ENCODE measurements around the gene ZFYVE27.

ZFYVE27 gene

DNA sequence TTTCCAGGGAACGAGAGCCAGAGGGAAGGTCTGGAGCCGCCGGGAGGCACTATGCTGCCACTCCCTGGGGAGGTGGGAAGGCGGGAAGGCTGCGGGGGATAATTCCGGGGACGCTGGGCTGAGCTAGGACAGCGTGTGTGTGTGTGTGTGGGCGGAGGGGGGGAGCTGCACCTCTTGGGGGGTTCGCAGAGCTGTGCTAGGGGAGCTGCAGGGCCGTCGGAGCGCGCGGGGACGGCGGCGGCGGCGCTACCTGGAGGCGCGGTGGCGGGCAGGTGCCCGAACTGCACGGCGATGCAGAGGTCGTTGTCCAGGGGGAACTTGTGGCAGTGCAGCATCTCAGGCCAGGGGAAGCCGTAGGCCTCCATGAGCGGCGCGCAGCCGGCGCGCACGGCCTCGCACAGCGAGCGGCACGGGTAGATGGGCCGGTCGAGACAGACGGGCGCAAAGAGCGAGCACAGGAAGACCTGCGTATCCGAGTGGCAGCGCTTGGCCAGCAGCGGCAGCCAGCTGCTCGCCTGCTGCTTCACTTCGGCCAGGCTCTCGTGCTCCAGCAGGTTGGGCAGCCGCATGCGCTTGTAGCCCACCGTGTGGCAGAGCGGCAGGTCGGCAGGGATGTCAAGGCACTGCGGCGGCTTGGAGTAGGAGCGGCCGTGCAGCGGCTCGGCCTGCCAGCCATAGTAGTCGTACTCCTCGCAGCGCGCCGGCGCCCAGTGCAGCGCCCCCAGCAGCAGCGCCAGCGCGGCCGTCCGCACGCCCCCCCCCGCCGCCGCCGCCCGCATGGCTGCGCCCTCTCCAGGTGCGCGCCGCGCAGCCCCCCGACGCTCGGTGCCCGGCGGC is 34.3 kb downstream of the ZFYVE27 start:
- TF ChIP-seq RAD21 (IDR thresholded peaks at IDR 0.05; ENCODE audit: low read depth) (no peak), TEAD4 (IDR thresholded peaks at IDR 0.05) (no peak), EGR1 (IDR thresholded peaks at IDR 0.05) (0 out of 2 replicates have a peak, but pooled peaks have one; percentile 26), NFIC (IDR thresholded peaks at IDR 0.05) (no peak), CREB1 (IDR thresholded peaks at IDR 0.05; ENCODE audit: low read depth) (no peak), CEBPB (IDR thresholded peaks at IDR 0.05) (no peak)
- TF ChIP-seq, protein P1, sequence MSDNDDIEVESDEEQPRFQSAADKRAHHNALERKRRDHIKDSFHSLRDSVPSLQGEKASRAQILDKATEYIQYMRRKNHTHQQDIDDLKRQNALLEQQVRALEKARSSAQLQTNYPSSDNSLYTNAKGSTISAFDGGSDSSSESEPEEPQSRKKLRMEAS (IDR thresholded peaks at IDR 0.05) = 0 out of 2 replicates have a peak, but pooled peaks have one; percentile 46

DNA sequence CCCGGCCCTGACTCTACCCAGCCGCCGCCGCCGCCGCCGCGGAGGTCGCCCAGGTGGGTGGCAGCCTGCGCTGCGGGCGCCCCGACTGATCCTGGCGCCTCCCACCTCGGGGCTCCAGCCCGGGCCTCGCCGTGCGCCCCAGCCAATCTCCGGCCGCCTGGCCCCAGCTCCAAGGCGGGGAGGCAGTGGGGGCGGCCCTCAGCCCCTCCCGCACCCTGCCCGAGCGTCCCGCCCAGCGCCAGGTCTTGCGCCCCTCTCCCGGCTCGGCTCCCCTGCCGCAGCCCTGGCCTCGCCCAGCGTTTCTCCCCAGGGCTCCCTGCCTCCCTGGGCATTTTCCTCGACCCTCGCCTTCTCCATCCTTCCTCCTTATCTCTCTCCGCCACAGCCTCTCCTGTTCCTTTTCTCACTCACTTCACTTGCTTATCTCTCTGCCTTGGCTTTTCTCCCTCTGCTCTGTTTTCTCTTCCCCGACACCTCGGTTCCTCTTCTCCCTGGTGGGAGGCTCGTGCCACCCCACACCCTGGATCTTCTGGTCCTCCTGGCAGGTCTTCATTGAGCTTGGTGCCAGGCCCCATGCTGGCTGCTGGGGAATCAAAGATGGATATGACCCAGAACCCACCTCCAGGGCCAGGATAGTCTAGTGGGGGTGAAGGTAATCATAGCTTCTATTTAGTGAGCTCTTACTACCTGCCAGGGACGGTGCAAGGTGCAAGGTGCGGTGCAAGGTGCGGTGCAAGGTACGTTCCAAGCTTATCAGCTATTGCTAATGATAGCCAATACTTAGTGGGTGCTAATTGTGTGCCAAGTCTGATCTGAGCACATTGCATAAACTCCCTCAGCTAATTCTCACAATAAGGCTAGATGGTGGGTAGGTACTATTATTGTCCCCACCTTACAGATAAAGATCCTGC is 35.2 kb downstream of the ZFYVE27 start, which contains the start of gene SFRP5:
Gene SFRP5 (minus strand): TSS at position 87 of the 911 bp plus-strand sequence. CDS start 166 bp downstream, outside the sequence.
- TF ChIP-seq CEBPB (IDR thresholded peaks at IDR 0.05) = no peak
- peak; percentile 90 for TF ChIP-seq ZBTB7A (IDR thresholded peaks at IDR 0.05; ENCODE audit: low read depth)

DNA sequence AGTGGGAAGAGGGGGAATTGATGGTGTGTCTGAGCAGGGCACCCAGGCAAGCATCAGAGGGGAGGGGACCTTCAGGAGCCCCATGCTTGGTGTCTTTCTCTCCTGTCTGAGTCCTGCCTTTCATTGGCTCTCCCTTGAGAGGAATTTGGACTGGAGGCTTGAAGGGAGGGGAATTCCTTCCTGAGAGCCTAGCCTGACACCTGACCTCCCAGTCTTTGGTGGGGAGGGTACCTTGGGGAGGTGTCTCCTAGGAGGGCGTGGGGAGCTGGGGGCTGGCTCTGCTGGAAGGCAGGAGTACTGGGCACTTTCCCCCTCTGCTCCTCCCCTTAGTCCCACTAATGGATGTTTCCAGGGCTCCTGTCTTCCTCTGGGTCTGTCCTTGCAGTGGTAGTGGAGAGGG is 36.2 kb downstream of the ZFYVE27 start:
- TF ChIP-seq FOXM1 (IDR thresholded peaks at IDR 0.05; ENCODE audit: borderline replicate concordance, low read depth) (no peak), RAD21 (IDR thresholded peaks at IDR 0.05; ENCODE audit: low read depth) (no peak), NFIC (IDR thresholded peaks at IDR 0.05) (no peak), EGR1 (IDR thresholded peaks at IDR 0.05) (no peak), EP300 (IDR thresholded peaks at IDR 0.05; ENCODE audit: borderline replicate concordance) (no peak), CREB1 (IDR thresholded peaks at IDR 0.05; ENCODE audit: low read depth) (no peak), CEBPB (IDR thresholded peaks at IDR 0.05) (no peak), YY1 (IDR thresholded peaks at IDR 0.05; ENCODE audit: low read depth) (no peak), TCF12 (IDR thresholded peaks at IDR 0.05; ENCODE audit: low read depth) (no peak), ZBTB7A (IDR thresholded peaks at IDR 0.05; ENCODE audit: low read depth) (no peak), TAF1 (IDR thresholded peaks at IDR 0.05; ENCODE audit: low read depth) (no peak), TEAD4 (IDR thresholded peaks at IDR 0.05) (no peak)
- TF ChIP-seq, protein P2, sequence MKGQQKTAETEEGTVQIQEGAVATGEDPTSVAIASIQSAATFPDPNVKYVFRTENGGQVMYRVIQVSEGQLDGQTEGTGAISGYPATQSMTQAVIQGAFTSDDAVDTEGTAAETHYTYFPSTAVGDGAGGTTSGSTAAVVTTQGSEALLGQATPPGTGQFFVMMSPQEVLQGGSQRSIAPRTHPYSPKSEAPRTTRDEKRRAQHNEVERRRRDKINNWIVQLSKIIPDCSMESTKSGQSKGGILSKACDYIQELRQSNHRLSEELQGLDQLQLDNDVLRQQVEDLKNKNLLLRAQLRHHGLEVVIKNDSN (IDR thresholded peaks at IDR 0.05) = no peak
- TF ChIP-seq, protein P1 (IDR thresholded peaks at IDR 0.05) = no peak
- TF ChIP-seq, protein P3, sequence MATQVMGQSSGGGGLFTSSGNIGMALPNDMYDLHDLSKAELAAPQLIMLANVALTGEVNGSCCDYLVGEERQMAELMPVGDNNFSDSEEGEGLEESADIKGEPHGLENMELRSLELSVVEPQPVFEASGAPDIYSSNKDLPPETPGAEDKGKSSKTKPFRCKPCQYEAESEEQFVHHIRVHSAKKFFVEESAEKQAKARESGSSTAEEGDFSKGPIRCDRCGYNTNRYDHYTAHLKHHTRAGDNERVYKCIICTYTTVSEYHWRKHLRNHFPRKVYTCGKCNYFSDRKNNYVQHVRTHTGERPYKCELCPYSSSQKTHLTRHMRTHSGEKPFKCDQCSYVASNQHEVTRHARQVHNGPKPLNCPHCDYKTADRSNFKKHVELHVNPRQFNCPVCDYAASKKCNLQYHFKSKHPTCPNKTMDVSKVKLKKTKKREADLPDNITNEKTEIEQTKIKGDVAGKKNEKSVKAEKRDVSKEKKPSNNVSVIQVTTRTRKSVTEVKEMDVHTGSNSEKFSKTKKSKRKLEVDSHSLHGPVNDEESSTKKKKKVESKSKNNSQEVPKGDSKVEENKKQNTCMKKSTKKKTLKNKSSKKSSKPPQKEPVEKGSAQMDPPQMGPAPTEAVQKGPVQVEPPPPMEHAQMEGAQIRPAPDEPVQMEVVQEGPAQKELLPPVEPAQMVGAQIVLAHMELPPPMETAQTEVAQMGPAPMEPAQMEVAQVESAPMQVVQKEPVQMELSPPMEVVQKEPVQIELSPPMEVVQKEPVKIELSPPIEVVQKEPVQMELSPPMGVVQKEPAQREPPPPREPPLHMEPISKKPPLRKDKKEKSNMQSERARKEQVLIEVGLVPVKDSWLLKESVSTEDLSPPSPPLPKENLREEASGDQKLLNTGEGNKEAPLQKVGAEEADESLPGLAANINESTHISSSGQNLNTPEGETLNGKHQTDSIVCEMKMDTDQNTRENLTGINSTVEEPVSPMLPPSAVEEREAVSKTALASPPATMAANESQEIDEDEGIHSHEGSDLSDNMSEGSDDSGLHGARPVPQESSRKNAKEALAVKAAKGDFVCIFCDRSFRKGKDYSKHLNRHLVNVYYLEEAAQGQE (IDR thresholded peaks at IDR 0.05; ENCODE audit: low read depth) = no peak

DNA sequence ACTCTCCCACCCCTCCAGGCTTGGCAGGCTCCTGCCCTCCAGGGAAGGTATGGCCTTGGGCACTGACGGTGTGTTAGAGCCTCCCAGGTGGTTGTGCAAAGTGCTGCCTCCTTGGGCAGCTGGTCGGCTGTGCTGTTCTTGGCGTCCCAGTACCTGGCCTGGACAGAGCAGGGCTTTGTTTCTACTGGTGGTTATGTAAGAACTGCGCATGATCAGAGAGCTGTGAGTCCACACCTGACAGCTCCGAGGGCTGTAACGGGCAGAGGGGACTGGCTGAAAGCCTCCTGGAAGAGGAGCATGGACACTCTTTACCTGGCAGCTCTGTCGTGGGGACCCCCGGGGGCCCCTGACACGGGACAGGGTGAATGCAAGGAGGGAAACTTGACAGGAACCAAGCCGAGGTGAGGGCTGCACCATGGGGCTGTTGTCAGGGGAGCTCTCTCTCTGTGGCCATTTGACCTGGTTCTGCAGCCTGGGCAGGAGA is 37.9 kb downstream of the ZFYVE27 start:
- TF ChIP-seq FOXM1 (IDR thresholded peaks at IDR 0.05; ENCODE audit: borderline replicate concordance, low read depth) = no peak
- no peak for TF ChIP-seq CEBPB (IDR thresholded peaks at IDR 0.05)
- TF ChIP-seq TCF12 (IDR thresholded peaks at IDR 0.05; ENCODE audit: low read depth) = no peak
- no peak for TF ChIP-seq RAD21 (IDR thresholded peaks at IDR 0.05; ENCODE audit: low read depth)
- TF ChIP-seq, protein P3 (IDR thresholded peaks at IDR 0.05; ENCODE audit: low read depth) = no peak
- TF ChIP-seq, protein P1 (IDR thresholded peaks at IDR 0.05) = no peak
- no peak for TF ChIP-seq EP300 (IDR thresholded peaks at IDR 0.05; ENCODE audit: borderline replicate concordance)
- no peak for TF ChIP-seq YY1 (IDR thresholded peaks at IDR 0.05; ENCODE audit: low read depth)
- no peak for TF ChIP-seq ZBTB7A (IDR thresholded peaks at IDR 0.05; ENCODE audit: low read depth)
- TF ChIP-seq TAF1 (IDR thresholded peaks at IDR 0.05; ENCODE audit: low read depth) = no peak

DNA sequence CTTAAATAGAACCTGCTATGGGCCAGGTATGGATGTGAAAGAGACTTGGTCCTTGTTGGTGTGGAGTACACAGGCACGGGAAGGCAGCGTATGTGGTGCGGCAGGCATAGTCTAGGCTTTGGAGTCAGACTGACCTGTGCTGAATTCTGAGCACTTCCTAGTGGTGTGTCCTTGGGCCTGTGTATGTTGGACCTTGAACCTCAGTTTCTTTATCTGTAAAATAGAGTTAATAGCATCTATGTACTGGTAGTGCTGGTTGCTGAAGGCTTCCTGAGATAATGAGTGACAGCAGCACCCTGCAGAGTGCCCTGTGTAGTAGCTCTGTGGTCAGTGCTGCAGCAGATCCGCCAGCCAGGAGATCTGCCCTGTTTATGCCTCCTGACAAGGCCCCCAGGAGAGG is 40.2 kb downstream of the ZFYVE27 start:
- TF ChIP-seq TEAD4 (IDR thresholded peaks at IDR 0.05) (no peak), FOXM1 (IDR thresholded peaks at IDR 0.05; ENCODE audit: borderline replicate concordance, low read depth) (no peak), YY1 (IDR thresholded peaks at IDR 0.05; ENCODE audit: low read depth) (no peak), TAF1 (IDR thresholded peaks at IDR 0.05; ENCODE audit: low read depth) (no peak), RAD21 (IDR thresholded peaks at IDR 0.05; ENCODE audit: low read depth) (no peak), EGR1 (IDR thresholded peaks at IDR 0.05) (no peak), CEBPB (IDR thresholded peaks at IDR 0.05) (no peak), ZBTB7A (IDR thresholded peaks at IDR 0.05; ENCODE audit: low read depth) (no peak)
- TF ChIP-seq, protein P3 (IDR thresholded peaks at IDR 0.05; ENCODE audit: low read depth) = no peak
- TF ChIP-seq, protein P1 (IDR thresholded peaks at IDR 0.05) = no peak
